Peyer's patch (tissue), 4 donors: ENCODE measurements around the gene MIGA2.

Source experiments
- POLR2A ChIP-seq, 2 donors: fragments of 450-650 bp; IDR thresholded peaks; one replicate each; pipeline ENCODE4 v1.5.1; 2017; ENCODE audit warnings: antibody characterized with exemption in 2 of 2, mild to moderate bottlenecking in 2 of 2, moderate library complexity in 2 of 2
- TF ChIP-seq, protein P1 (sequence below), 6 experiments: fragments of 450-650 bp in 4 of 6; fragments of 200-600 bp in 2 of 6; sonication (generic) in 1 of 6; IDR thresholded peaks; one replicate each; pipeline ENCODE4 v1.5.1; 2017 to 2019; ENCODE audit warnings: antibody characterized with exemption in 6 of 6, mild to moderate bottlenecking in 3 of 6, moderate library complexity in 1 of 6

GRCh38 chr9:129023036-129023907 is 13.2 kb upstream of the MIGA2 start:
- TF ChIP-seq, protein P1, sequence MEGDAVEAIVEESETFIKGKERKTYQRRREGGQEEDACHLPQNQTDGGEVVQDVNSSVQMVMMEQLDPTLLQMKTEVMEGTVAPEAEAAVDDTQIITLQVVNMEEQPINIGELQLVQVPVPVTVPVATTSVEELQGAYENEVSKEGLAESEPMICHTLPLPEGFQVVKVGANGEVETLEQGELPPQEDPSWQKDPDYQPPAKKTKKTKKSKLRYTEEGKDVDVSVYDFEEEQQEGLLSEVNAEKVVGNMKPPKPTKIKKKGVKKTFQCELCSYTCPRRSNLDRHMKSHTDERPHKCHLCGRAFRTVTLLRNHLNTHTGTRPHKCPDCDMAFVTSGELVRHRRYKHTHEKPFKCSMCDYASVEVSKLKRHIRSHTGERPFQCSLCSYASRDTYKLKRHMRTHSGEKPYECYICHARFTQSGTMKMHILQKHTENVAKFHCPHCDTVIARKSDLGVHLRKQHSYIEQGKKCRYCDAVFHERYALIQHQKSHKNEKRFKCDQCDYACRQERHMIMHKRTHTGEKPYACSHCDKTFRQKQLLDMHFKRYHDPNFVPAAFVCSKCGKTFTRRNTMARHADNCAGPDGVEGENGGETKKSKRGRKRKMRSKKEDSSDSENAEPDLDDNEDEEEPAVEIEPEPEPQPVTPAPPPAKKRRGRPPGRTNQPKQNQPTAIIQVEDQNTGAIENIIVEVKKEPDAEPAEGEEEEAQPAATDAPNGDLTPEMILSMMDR (IDR thresholded peaks at IDR 0.05), result no peak
- no peak for TF ChIP-seq POLR2A (IDR thresholded peaks at IDR 0.05)
